Measurements from ENCODE around the gene CLDN9.

DNA sequence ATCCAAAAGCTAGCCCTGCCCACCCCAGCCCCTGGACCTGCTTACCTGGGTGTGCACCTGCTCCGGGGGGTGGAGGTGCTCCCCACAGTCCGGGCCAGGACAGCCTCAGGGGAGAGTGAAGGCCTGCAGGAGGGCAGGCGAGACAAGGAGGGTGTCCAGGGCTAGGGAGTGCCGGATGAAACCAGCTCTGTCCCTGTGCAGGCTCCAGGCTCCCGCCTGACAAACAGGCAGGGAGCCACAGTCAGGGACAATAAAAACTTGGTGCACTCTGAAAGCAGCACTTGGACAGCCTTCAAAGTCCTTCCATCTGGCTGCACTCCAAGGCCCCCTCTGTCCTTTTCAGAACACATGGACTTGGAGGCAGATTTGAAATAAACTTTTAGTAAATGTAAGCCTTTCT, 39.6 kb upstream of the CLDN9 start:
- no peak for TF ChIP-seq POLR2A (IDR thresholded peaks at IDR 0.05; ENCODE audit: low read length)
- TF ChIP-seq GATA1 (IDR thresholded peaks at IDR 0.05; ENCODE audit: low read depth, low read length) = no peak
